PC-9 (cell line): ENCODE data around the gene RPA3. TPM values are rescaled to one million over a fixed set of nuclear protein-coding genes. Genes with fewer than 3 reads are reported as not detected.
A peak's percentile ranks its signal among the peaks of the same experiment; 100 is the strongest.

Source experiments
- BruUV-seq: library from RNA; stranded (reverse); fragments of 400-500 nt; replicated peaks from 2 replicates; lab custom pipeline; 2021; lab: Mats Ljungman, UMichigan
- CTCF ChIA-PET: fragments of 300-600 bp; sonication (Branson Sonifier 250); formaldehyde crosslinking; loops from one replicate; lab custom pipeline; 2022; ENCODE audit warnings: antibody characterized with exemption; lab: Charles Lee
- POLR2A ChIA-PET: fragments of 300-600 bp; sonication (Branson Sonifier 250); formaldehyde crosslinking; loops from one replicate; lab custom pipeline; 2022; ENCODE audit warnings: antibody characterized with exemption; ENCODE audit not compliant: unreplicated experiment; lab: Charles Lee
- DNase-seq, 2 experiments: peaks; one replicate each; pipeline versions ENCODE4 v3.0.0 to v3.0.0-alpha.2; 2015 to 2022; ENCODE audit warnings: mixed read lengths in 1 of 2
- H2AFZ ChIP-seq: fragments of 200-600 bp; sonication (generic); 2 replicates; pipeline ENCODE4 v1.8.1; 2017; ENCODE audit warnings: antibody characterized with exemption
- H3F3A ChIP-seq: fragments of 200-600 bp; sonication (generic); 2 replicates; pipeline ENCODE4 v1.8.1; 2017; ENCODE audit warnings: antibody characterized with exemption, mild to moderate bottlenecking, low read depth; ENCODE audit not compliant: insufficient read depth
- H3K27ac ChIP-seq: fragments of 200-600 bp; sonication (generic); 2 replicates; pipeline ENCODE4 v1.6.1; 2016; ENCODE audit warnings: mixed run types
- H3K27me3 ChIP-seq: fragments of 200-600 bp; sonication (generic); 2 replicates; pipeline ENCODE4 v1.6.1; 2016; ENCODE audit warnings: low read depth, mixed run types; ENCODE audit not compliant: insufficient read depth
- H3K36me3 ChIP-seq: fragments of 200-600 bp; sonication (generic); 2 replicates; pipeline ENCODE4 v1.6.1; 2016; ENCODE audit warnings: low read depth, mixed run types
- H3K4me1 ChIP-seq: fragments of 200-600 bp; sonication (generic); replicated peaks from 2 replicates; pipeline ENCODE4 v1.6.1; 2016; ENCODE audit warnings: mixed run types; ENCODE audit not compliant: insufficient read depth
- H3K4me2 ChIP-seq: fragments of 200-600 bp; sonication (generic); 2 replicates; pipeline ENCODE4 v1.6.1; 2017; ENCODE audit warnings: mixed run types
- H3K4me3 ChIP-seq: fragments of 200-600 bp; sonication (generic); 2 replicates; pipeline ENCODE4 v1.6.1; 2016; ENCODE audit warnings: mixed run types
- H3K79me2 ChIP-seq: fragments of 200-600 bp; sonication (generic); 2 replicates; pipeline ENCODE4 v1.6.1; 2017; ENCODE audit warnings: low read depth, mixed run types
- H3K9me2 ChIP-seq: fragments of 200-600 bp; sonication (generic); 2 replicates; pipeline ENCODE4 v1.8.1; 2017; ENCODE audit warnings: mild to moderate bottlenecking; ENCODE audit not compliant: insufficient read depth
- H3K9me3 ChIP-seq: fragments of 200-600 bp; sonication (generic); 2 replicates; pipeline ENCODE4 v1.8.1; 2016; ENCODE audit warnings: low read depth; ENCODE audit not compliant: insufficient read depth
- H4K20me1 ChIP-seq: fragments of 200-600 bp; sonication (generic); 2 replicates; pipeline ENCODE4 v1.8.1; 2017; ENCODE audit not compliant: insufficient read depth
- CTCF ChIP-seq: fragments of 200-600 bp; sonication (generic); conservative IDR thresholded peaks from 2 replicates; pipeline ENCODE4 v1.6.1; 2017; ENCODE audit warnings: mixed run types, antibody characterized with exemption, mild to moderate bottlenecking, moderate library complexity
- EZH2 ChIP-seq: fragments of 200-600 bp; sonication (generic); IDR thresholded peaks from 2 replicates; pipeline ENCODE4 v1.8.0; 2017; ENCODE audit warnings: antibody characterized with exemption, low read depth
- intact Hi-C: fragments of 100-400 bp; cut with micrococcal nuclease; formaldehyde crosslinking; loops from one replicate; pipeline ENCODE4 v1.10.0; 2022; ENCODE audit not compliant: unreplicated experiment
- total RNA-seq: library from RNA; stranded (reverse); gene quantifications from 2 replicates; pipeline ENCODE4 v1.2.3, GENCODE V29; 2021

The RPA3 gene
- total RNA-seq, 1 experiment from 2014 or later, result 166 TPM

- H3K27me3 ChIP-seq, result no peaks in the 10 kb centered on the region
- peak in 1 of 2 experiments; percentile 45 for DNase-seq
- TF ChIP-seq CTCF (no peak), EZH2 (no peak)
- H4K20me1 ChIP-seq, result no peaks in the 10 kb centered on the region
- CTCF ChIA-PET, result interaction anchor here (0.8 kb wide), 1 partner anchor 396 kb away, joined by 3 read pairs; no protein-coding TSS in a partner anchor
- no peaks in the 10 kb centered on the region for H3K9me3 ChIP-seq
- H3K27ac ChIP-seq, result peak overlapping the region; percentile 49
- H2AFZ ChIP-seq, result peak overlapping the region; percentile 100
- no peaks in the 10 kb centered on the region for H3K9me2 ChIP-seq
- BruUV-seq, result no TSS peak
- POLR2A ChIA-PET, result interaction anchor here (0.6 to 0.8 kb wide), 5 partner anchors 132 to 649 kb away, joined by 3 to 7 read pairs (median 4); no protein-coding TSS in a partner anchor
- peaks cover 50% of the 10 kb centered on the region for H3K79me2 ChIP-seq
- intact Hi-C loops, result loop anchor here (1.0 to 2.0 kb wide), 7 partner anchors 73 to 457 kb away; partner anchors contain the start of genes C1GALT1, GLCCI1 and MIOS
- peaks cover 4% of the 10 kb centered on the region; the same call in 1 of the 2 replicates for H3F3A ChIP-seq
- peaks cover 27% of the 10 kb centered on the region for H3K4me1 ChIP-seq
- H3K4me2 ChIP-seq, result peak overlapping the region; percentile 95
- H3K36me3 ChIP-seq, result peaks cover 10% of the 10 kb centered on the region
- peak overlapping the region; percentile 83 for H3K4me3 ChIP-seq
These were observed 78.6 kb downstream of the RPA3 start for GRCh38 chr7:7639847-7640220.

GRCh38 chr7:7639421-7639820, 79.0 kb downstream of the RPA3 start:
- Histone ChIP-seq H3F3A (peaks cover 4% of the 10 kb centered on the region; the same call in 1 of the 2 replicates), H3K4me1 (peaks cover 27% of the 10 kb centered on the region), H3K4me2 (peak overlapping the region; percentile 95), H3K9me3 (no peaks in the 10 kb centered on the region), H4K20me1 (no peaks in the 10 kb centered on the region), H2AFZ (peak overlapping the region; percentile 100), H3K9me2 (no peaks in the 10 kb centered on the region), H3K27ac (peak overlapping the region; percentile 49), H3K36me3 (peaks cover 10% of the 10 kb centered on the region), H3K27me3 (no peaks in the 10 kb centered on the region), H3K4me3 (peak overlapping the region; percentile 83), H3K79me2 (peaks cover 46% of the 10 kb centered on the region)
- ChIA-PET POLR2A (no interaction called here), CTCF (no interaction called here)
- intact Hi-C loops, result no loop called here
- TF ChIP-seq CTCF (no peak), EZH2 (no peak)
- DNase-seq, result peak in 1 of 2 experiments; percentile 25
- BruUV-seq, result TSS peak; percentile 75

- ChIA-PET POLR2A (no interaction called here), CTCF (no interaction called here)
- BruUV-seq, result no TSS peak
- Histone ChIP-seq H3K9me2 (no peaks in the 10 kb centered on the region), H3K36me3 (no peaks in the 10 kb centered on the region), H3K27ac (no peak overlapping the region), H3K4me1 (no peaks in the 10 kb centered on the region), H3K4me3 (no peak overlapping the region), H3K9me3 (peaks cover 37% of the 10 kb centered on the region), H3K4me2 (no peak overlapping the region), H2AFZ (no peak overlapping the region), H3F3A (0 out of 2 replicates have a peak, but pooled peaks cover 3% of the 10 kb centered on the region), H4K20me1 (no peaks in the 10 kb centered on the region), H3K79me2 (no peaks in the 10 kb centered on the region), H3K27me3 (no peaks in the 10 kb centered on the region)
- intact Hi-C loops, result no loop called here
- DNase-seq, result no peak
- no peak for TF ChIP-seq EZH2
- TF ChIP-seq CTCF, result no peak
These were observed 87.6 kb downstream of the RPA3 start for GRCh38 chr7:7630626-7631329.
